ENCODE measurements around the gene GPC5.

GRCh38 chr13:91805605-91806004 lies 407.2 kb downstream of the GPC5 start:
- TF ChIP-seq SUZ12 (IDR thresholded peaks at IDR 0.05; ENCODE audit: extremely low read depth, insufficient read depth, insufficient read length) = no peak
- no peak for TF ChIP-seq ZNF274 (IDR thresholded peaks at IDR 0.05; ENCODE audit: low read depth, low read length)
